Measurements from ENCODE around the gene DDX31. TPM values are rescaled to one million over a fixed set of nuclear protein-coding genes. Genes with fewer than 3 reads are reported as not detected.
"Not testable (repeated sequence)": the region's sequence is repeated elsewhere in the genome, so short reads cannot be mapped to it uniquely, and the experiment has no call there.

DDX31 gene
- total and polyA plus RNA-seq, 9 of the 15 experiments (the other 6 are each of a cell fraction or from before 2014, with no cell fraction given) = 11.9 to 24.6 (median 22.2) TPM

DNA sequence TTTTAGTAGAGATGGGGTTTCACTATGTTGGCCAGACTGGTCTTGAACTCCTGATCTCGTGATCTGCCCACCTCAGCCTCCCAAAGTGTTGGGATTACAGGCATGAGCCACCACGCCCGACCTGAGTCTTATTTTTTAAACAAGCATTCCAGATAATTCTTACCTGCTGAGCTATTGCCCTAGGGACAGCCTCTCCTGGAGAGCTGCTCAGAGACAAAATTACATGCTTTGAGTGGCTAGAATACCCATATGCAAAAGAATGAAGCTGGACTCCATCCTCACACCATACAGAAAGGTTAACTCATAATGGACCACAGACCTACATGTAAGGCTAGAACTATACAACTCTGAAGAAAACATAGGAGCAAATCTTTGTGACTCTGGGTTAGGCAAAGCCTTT lies 42.1 kb upstream of the DDX31 start:
- Histone ChIP-seq H3K4me2 (ENCODE audit: insufficient read depth, low read length) (no peak overlapping the region), H3K9me3 (replicated peaks; ENCODE audit: control insufficient read depth, insufficient read depth, low read depth, low read length) (no peaks in the 10 kb centered on the region), H4K20me1 (replicated peaks; ENCODE audit: control insufficient read depth, insufficient read depth, low read length) (no peaks in the 10 kb centered on the region), H3K36me3 (ENCODE audit: control insufficient read depth, insufficient read depth, low read length) (no peaks in the 10 kb centered on the region), H3K9ac (ENCODE audit: insufficient read depth in 1 of 2, low read depth in 2 of 2, low read length in 2 of 2) (no peak overlapping the region), H3K27me3 (ENCODE audit: control insufficient read depth in 2 of 2, insufficient read depth in 2 of 2, low read length in 2 of 2) (peaks cover 42 to 45% of the 10 kb centered on the region in 2 experiments), H3K4me3 (no peak overlapping the region), H3K27ac (ENCODE audit: extremely low read depth, low read depth, low read length) (no peak overlapping the region), H3K4me1 (replicated peaks in 1 of 2; ENCODE audit: control insufficient read depth in 2 of 2, insufficient read depth in 2 of 2, low read length in 2 of 2) (peaks cover 0 to 3% of the 10 kb centered on the region in 2 experiments; a peak in 1 of 5 replicates), H2AFZ (ENCODE audit: low read depth, low read length) (no peak overlapping the region), H3K9me1 (ENCODE audit: control insufficient read depth, insufficient read depth, low read length) (no peaks in the 10 kb centered on the region), H3K79me2 (ENCODE audit: control insufficient read depth, insufficient read depth, low read length) (no peaks in the 10 kb centered on the region)
- intact Hi-C loops (cut with micrococcal nuclease) (no loop called here), in situ Hi-C loops (cut with MboI) (no loop called here)
- no peak for TF ChIP-seq ZNF551 (CRISPR knock-in tag; IDR thresholded peaks at IDR 0.05)
- TF ChIP-seq CLOCK (CRISPR knock-in tag; IDR thresholded peaks at IDR 0.05; ENCODE audit: borderline replicate concordance) = no peak
- TF ChIP-seq ZKSCAN1 (IDR thresholded peaks at IDR 0.05; ENCODE audit: low read depth, low read length) = no peak
- no peak for TF ChIP-seq TRIM25 (IDR thresholded peaks at IDR 0.05; ENCODE audit: borderline replicate concordance)
- TF ChIP-seq GTF2B (IDR thresholded peaks at IDR 0.05; ENCODE audit: extremely low read depth, insufficient read length) = no peak
- no peak for TF ChIP-seq SRSF1 (IDR thresholded peaks at IDR 0.05; ENCODE audit: low read depth, low read length)
- TF ChIP-seq TEAD2 (tag; IDR thresholded peaks at IDR 0.05) = no peak
- no peak for TF ChIP-seq DPF2 (IDR thresholded peaks at IDR 0.05)
- ChIA-PET POLR2A (interaction anchor here (1.0 kb wide), 1 partner anchor 10 kb away, joined by 3 read pairs; no protein-coding TSS in a partner anchor), CTCF (ENCODE audit: low intra/inter-chr PET ratio) (no interaction called here)
- DNase-seq (ENCODE audit: extremely low read depth in 1 of 4, low spot score in 3 of 4) = no peak
- no TSS peak for BruUV-seq (replicated peaks)
- FAIRE-seq = no peak
- WGBS (ENCODE audit: insufficient coverage, low coverage, missing lambda C conversion rate) = 0% methylated on average over 3 of the region's 3 CpGs
- ATAC-seq = no peak

DNA sequence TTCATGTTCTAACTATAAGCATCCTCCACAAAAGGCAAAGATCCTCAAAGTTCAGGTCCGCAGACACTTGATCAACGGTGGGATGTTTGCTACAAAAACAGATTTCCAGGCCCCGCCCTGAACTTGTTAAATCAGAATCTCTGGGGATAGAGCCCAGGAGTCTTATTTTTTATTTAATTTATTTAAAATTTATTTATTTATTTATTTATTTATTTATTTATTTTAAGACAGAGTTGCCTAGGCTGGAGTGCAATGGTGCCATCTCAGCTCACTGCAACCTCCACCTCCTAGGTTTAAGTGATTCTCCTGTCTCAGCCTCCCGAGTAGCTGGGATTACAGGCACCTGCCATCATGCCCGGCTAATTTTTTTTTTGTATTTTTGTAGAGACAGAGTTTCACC lies 41.4 kb upstream of the DDX31 start:
- H3K4me2 ChIP-seq (ENCODE audit: insufficient read depth, low read length); intact Hi-C loops (cut with micrococcal nuclease); H2AFZ ChIP-seq (ENCODE audit: low read depth, low read length); ATAC-seq; in situ Hi-C loops (cut with MboI); H3K4me3 ChIP-seq; BruUV-seq (replicated peaks); H3K9ac ChIP-seq (ENCODE audit: insufficient read depth in 1 of 2, low read depth in 2 of 2, low read length in 2 of 2); H3K79me2 ChIP-seq (ENCODE audit: control insufficient read depth, insufficient read depth, low read length); H3K9me3 ChIP-seq (replicated peaks; ENCODE audit: control insufficient read depth, insufficient read depth, low read depth, low read length); CTCF ChIA-PET (ENCODE audit: low intra/inter-chr PET ratio); H4K20me1 ChIP-seq (replicated peaks; ENCODE audit: control insufficient read depth, insufficient read depth, low read length); H3K4me1 ChIP-seq (replicated peaks in 1 of 2; ENCODE audit: control insufficient read depth in 2 of 2, insufficient read depth in 2 of 2, low read length in 2 of 2); FAIRE-seq; H3K27ac ChIP-seq (ENCODE audit: extremely low read depth, low read depth, low read length); H3K36me3 ChIP-seq (ENCODE audit: control insufficient read depth, insufficient read depth, low read length); DNase-seq (ENCODE audit: extremely low read depth in 1 of 4, low spot score in 3 of 4); H3K9me1 ChIP-seq (ENCODE audit: control insufficient read depth, insufficient read depth, low read length): not testable (repeated sequence)
- H3K27me3 ChIP-seq (ENCODE audit: control insufficient read depth in 2 of 2, insufficient read depth in 2 of 2, low read length in 2 of 2) = peaks cover 43% of the 10 kb centered on the region in 2 experiments
- 10% methylated on average over 5 of the region's 5 CpGs for WGBS (ENCODE audit: insufficient coverage, low coverage, missing lambda C conversion rate)
- POLR2A ChIA-PET = interaction anchor here (1.0 kb wide), 2 partner anchors 10 to 50 kb away, joined by 3 read pairs; no protein-coding TSS in a partner anchor
